GM18909 (cell line): ENCODE data around the gene LAMA3.

Experiments used
- ATAC-seq: cut with Tn5 transposase; IDR thresholded peaks from one replicate; pipeline ENCODE4 v1.9.1; 2021; ENCODE audit warnings: mild to moderate bottlenecking; ENCODE audit not compliant: unreplicated experiment, poor library complexity

LAMA3 gene

GRCh38 chr18:23689031-23689615 lies at the start of gene LAMA3:
Gene LAMA3, plus strand, starts transcription at chr18:23689453. Its CDS starts 231 bp downstream, at chr18:23689684.
- ATAC-seq: peak; percentile 63

GRCh38 chr18:23640052-23640451 lies 49.2 kb upstream of the LAMA3 start:
- no peak for ATAC-seq

- ATAC-seq: no peak
These were observed 48.0 kb upstream of the LAMA3 start for GRCh38 chr18:23641143-23641720.

- ATAC-seq: no peak
These were observed 47.2 kb upstream of the LAMA3 start for GRCh38 chr18:23641937-23642666.

- ATAC-seq: no peak
These were observed 45.3 kb upstream of the LAMA3 start for GRCh38 chr18:23643815-23644490.

- ATAC-seq: no peak
These were observed 43.6 kb upstream of the LAMA3 start for GRCh38 chr18:23645568-23646175.

- ATAC-seq: no peak
These were observed 43.0 kb upstream of the LAMA3 start for GRCh38 chr18:23646282-23646681.

GRCh38 chr18:23648456-23648855 lies 40.8 kb upstream of the LAMA3 start:
- no peak for ATAC-seq

GRCh38 chr18:23648940-23649607 lies 40.2 kb upstream of the LAMA3 start:
- no peak for ATAC-seq

GRCh38 chr18:23650968-23651927 lies 38.0 kb upstream of the LAMA3 start:
- ATAC-seq: no peak

GRCh38 chr18:23652232-23652631 lies 37.0 kb upstream of the LAMA3 start:
- ATAC-seq: no peak

- no peak for ATAC-seq
These were observed 31.0 kb upstream of the LAMA3 start for GRCh38 chr18:23658285-23658684.

GRCh38 chr18:23661735-23662308 lies 27.4 kb upstream of the LAMA3 start:
- ATAC-seq: no peak

GRCh38 chr18:23662309-23663263 lies 26.7 kb upstream of the LAMA3 start, which contains the start of gene ANKRD29:
Gene ANKRD29, minus strand, starts transcription at chr18:23662911. Its CDS starts 181 bp downstream, at chr18:23662730.
- ATAC-seq: no peak

GRCh38 chr18:23664674-23665073 lies 24.6 kb upstream of the LAMA3 start:
- no peak for ATAC-seq

- ATAC-seq: no peak
These were observed 22.1 kb upstream of the LAMA3 start for GRCh38 chr18:23667114-23667513.

GRCh38 chr18:23668731-23669130 lies 20.5 kb upstream of the LAMA3 start:
- no peak for ATAC-seq
